Middle frontal gyrus (tissue), 1 donor: Measurements from ENCODE around the gene CLASP1.

Experiments
- DNase-seq: peaks from one replicate; pipeline ENCODE4 v3.0.0-alpha.2; 2015; ENCODE audit warnings: low spot score; ENCODE audit errors: extremely low spot score

Gene CLASP1

GRCh38 chr2:121293450-121294325 lies 355.6 kb downstream of the CLASP1 start:
- DNase-seq: no peak

DNA sequence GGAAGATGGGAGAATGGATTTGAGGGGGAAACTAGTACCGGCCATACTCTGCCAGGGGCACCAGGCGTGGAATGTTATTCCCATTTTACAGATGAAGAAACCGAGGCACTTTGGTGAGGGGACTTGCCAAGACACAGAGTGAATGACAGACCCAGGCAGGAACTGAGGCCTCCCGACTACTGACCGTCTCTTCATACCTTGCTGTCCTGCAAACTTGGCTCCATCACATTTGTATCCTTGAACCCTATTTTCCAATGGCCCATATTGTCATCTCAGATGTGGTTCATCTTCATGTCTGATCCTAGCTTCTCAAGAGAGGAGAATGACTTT lies 358.0 kb downstream of the CLASP1 start:
- no peak for DNase-seq

- DNase-seq: no peak
These were observed 360.0 kb downstream of the CLASP1 start for GRCh38 chr2:121289271-121289670.

DNA sequence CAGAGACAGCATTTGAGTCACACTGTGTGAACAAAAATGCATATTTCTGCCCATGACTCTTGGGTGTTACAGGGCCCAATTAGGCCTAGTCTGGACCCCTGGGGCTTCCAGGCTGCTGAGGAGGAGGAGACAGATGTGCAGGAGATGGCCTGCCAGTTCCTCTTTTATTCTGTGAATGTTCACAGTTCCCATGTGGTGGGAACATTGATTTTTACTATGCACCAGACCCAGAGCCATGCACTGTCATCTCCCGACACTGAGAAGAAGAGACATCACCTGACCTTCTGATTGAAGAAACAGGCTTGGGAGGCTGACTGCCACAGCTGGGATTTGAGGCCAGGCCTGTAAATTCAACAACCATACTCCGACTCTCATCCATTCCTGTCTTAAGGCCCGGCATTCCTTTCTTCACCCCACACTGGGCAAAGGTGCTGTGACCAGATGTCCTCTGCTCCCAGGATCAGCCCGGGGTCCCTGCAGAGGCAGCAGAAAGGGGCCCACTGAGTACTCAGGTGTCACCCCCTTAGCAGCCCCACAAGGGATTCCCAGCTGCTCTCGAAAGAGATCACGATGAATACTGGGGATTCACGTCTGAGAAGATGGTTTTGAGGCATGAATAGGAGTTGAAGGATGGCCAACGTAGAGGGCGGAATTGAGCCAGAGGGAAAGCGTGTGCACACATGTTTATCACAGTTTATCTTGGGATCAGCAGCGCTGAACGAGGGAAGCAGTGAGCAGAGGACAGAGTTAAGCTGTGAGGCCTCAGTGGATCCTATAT lies 360.6 kb downstream of the CLASP1 start:
- DNase-seq: no peak

DNA sequence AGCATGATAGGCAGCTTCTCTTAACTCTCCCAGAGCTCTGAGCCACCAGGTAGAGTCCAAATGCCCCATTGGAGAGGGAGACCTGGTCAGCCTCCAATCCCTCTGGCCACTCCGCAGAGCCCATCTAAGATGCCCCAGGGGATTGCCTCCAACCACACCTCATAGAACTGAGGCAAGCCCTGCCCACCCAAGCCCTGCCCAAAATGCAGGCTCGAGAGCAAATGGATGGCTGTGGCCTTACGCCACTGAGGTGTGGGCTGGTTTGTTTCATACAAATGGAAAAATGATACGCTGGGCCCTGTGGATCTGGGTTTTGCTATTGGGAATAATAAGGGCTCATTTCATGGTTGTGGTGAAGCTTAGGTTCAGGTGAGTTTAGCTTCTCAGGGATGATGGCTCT lies 361.3 kb downstream of the CLASP1 start:
- DNase-seq: no peak
